GM19025 (cell line): ENCODE data around the gene PDXK.

Experiments
- ATAC-seq: cut with Tn5 transposase; IDR thresholded peaks from one replicate; pipeline ENCODE4 v1.9.1; 2021; ENCODE audit warnings: mild to moderate bottlenecking, low read depth, moderate library complexity; ENCODE audit not compliant: unreplicated experiment

Gene PDXK

GRCh38 chr21:43799301-43799840 is 80.4 kb downstream of the PDXK start:
- no peak for ATAC-seq

DNA sequence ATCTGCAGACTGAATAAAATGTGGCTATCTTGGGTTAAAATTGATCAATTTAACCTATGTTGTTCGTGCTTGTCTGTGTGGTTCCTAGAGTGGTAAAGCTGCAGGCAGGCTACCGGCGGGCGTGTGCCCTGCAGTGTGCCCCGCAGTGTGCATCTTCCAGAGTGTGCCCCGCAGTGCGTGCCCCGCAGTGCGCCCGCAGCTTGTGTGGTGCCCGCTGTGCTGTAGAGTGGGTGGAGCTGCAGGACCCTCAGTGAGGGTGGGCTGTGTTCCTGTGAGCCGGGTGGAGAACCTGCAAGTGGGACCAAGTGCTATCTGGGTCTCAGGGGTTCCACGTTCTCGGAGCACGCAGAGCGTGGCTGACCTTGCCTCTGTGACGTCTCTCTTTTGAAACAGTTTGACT is 81.2 kb downstream of the PDXK start:
- no peak for ATAC-seq

- ATAC-seq: no peak
These were observed 81.6 kb downstream of the PDXK start for GRCh38 chr21:43800566-43800965.

- no peak for ATAC-seq
These were observed 82.3 kb downstream of the PDXK start for GRCh38 chr21:43801006-43801783.

DNA sequence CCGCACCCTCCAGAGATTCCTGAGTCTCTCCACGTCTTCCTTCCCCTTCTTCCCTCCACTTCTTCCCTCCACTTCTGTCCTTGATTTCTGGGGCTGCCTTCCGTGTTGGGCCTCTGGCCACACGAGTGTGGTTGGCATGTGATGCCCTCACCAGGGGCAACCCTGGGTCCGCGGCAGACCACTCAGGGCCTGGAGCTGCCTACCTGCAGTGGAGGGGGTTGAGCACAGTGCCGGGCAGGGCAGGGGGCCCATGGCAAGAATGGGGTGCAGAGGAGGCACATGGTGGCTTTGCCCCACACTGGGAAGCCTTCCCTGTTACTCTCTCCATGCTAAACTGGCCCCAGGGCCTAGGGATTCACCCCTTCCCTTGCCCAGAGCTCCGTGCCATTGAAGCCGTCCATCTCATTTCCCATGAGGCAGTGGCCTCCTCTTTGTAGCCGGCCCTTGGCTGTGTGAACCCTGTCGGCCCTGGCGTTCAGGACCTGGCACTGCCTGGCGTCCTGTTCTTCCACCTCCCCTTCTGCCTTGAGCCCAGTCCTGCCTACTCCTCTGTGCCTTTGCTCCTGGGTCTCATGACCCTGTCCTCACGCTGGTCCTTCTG is 83.9 kb downstream of the PDXK start:
- ATAC-seq: no peak

- ATAC-seq: no peak
These were observed 84.8 kb downstream of the PDXK start for GRCh38 chr21:43803558-43804300.

DNA sequence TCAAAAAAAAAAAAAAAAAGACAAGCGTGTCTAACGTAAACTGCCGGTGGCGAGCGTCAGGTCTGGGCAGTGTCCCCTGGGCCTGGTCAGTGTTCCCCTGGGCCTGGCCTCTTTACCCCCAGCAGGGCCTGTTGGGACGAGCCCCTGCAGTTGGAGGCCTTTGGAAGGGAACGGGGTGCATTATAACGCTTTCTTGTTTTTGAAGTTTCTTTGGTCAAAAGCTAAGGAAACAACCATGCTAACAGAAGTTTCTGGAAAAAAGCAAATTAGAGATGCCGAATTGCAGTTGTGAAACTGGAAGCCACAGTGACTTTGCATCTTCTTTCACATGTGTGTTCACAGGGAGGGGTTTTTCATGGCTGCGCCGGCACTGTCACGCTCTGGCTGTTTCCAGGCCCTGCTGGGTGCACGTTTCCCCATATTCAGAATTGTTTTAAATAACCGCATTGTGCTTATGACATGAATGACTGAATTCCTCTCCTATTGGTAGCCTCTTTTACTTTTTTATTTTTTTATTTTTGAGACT is 86.4 kb downstream of the PDXK start:
- peak; percentile 83 for ATAC-seq

- ATAC-seq: no peak
These were observed 87.2 kb downstream of the PDXK start for GRCh38 chr21:43806017-43806710.

DNA sequence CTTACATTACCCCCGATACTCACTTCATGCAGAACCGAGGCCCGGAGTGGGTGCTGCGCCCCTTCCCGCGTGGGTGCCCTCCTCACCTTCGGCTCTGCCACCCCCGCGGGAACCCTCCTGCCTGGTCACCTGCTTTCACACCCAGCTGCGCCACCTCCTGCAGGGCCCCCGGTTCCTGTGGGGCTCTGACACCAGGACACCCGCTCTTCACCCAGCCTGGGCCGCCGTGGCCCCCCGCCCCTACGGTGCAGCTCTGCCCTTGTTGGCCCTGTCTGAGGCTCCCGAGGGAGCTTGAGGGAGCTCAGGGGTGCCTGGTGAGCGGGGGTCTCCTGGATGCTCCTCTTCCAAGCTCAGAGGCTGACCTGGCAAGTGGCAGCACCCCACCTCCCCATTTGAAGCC is 89.4 kb downstream of the PDXK start:
- ATAC-seq: no peak

GRCh38 chr21:43808832-43809251 is 89.9 kb downstream of the PDXK start:
- ATAC-seq: no peak

DNA sequence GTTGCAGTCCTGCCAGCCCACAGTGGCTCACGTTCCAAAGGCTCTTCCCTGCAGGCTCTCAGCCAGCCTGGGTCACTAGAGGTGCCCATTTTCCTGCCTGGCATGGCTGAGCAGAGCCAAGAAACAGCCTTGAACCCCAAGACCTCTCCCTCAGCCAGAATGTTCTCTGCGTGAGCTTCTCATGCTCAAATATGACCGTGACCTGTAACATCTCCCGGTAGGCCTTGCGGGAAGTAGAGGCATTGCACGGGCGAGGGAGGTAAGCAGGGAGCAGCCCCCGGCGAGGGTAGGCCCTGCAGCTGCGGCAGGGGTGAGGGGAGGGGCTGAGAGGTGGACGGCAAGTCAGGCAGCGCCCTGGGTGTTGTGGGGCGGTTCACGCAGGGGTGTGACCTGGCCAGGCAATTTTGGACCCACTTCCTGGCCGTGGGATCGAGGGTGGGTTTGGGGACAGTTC is 90.4 kb downstream of the PDXK start:
- ATAC-seq: no peak

- ATAC-seq: no peak
These were observed 91.0 kb downstream of the PDXK start for GRCh38 chr21:43809853-43810504.

- ATAC-seq: no peak
These were observed 91.8 kb downstream of the PDXK start for GRCh38 chr21:43810505-43811261.

DNA sequence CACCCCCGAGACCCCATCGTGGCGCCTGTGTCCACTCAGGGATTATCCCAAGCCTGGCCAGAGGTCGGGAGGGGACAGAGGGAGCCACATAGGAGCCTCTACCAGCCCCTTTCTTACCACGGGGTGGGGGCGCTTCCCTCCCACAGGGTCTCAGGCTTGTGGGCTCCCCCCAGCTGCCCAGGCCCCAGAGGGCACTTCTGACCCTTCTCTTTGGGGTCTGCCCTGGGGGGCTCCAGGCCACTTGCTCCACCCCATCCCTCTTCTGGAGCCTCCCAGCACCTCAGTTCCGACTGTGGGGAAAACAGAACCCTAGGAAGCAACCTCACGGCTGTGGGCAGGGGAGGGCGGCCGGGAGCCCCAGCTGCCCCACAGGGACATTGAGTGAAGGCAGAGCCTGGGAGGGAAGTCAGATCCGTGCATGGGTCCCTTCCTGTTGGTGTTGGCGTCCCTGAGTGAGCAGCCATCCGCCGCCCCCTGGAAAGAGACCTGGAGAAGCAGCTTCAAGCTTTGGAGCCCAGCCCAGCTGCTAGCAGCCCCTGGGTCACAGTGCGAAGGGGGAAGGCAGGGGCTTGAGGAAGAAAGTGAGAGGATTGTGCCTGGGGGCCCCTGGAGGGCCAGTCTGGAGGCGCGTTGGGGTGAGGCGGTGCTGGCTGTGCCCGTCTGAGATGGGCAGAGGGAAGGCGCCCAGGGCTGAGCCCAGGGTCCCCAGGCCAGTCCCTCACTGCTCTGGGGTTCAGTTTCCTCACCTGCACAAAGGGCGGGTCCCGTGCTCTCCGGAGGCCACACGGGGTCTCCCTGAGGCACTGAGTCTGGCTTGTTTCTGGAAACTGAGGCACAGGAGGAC is 92.6 kb downstream of the PDXK start:
- ATAC-seq: no peak
